ENCODE data around the gene RAB11FIP3.

Gene RAB11FIP3

GRCh38 chr16:534856-535445 is 109.5 kb downstream of the RAB11FIP3 start:
- DNase-seq = no peak

GRCh38 chr16:535446-536405 is 110.3 kb downstream of the RAB11FIP3 start:
- DNase-seq = no peak

GRCh38 chr16:536746-537145 is 111.3 kb downstream of the RAB11FIP3 start:
- DNase-seq = no peak

GRCh38 chr16:537415-538335 is 112.2 kb downstream of the RAB11FIP3 start:
- no peak for DNase-seq

- DNase-seq = no peak
These were observed 114.6 kb downstream of the RAB11FIP3 start for GRCh38 chr16:539901-540530.

- no peak for DNase-seq
These were observed 115.3 kb downstream of the RAB11FIP3 start for GRCh38 chr16:540645-541340.

- DNase-seq = no peak
These were observed 118.1 kb downstream of the RAB11FIP3 start for GRCh38 chr16:543301-544164.

GRCh38 chr16:544517-544916 is 119.1 kb downstream of the RAB11FIP3 start:
- DNase-seq = no peak

GRCh38 chr16:546909-547770 is 121.7 kb downstream of the RAB11FIP3 start:
- peak; percentile 35 to 43 for DNase-seq

- DNase-seq = no peak
These were observed 123.1 kb downstream of the RAB11FIP3 start for GRCh38 chr16:548586-548985.

- no peak for DNase-seq
These were observed 124.3 kb downstream of the RAB11FIP3 start for GRCh38 chr16:549544-550263.

- no peak for DNase-seq
These were observed 125.8 kb downstream of the RAB11FIP3 start for GRCh38 chr16:551210-551609.

- DNase-seq = no peak
These were observed 126.7 kb downstream of the RAB11FIP3 start for GRCh38 chr16:552171-552570.

GRCh38 chr16:553601-554296 is 128.3 kb downstream of the RAB11FIP3 start:
- DNase-seq = no peak

- no peak for DNase-seq
These were observed 128.8 kb downstream of the RAB11FIP3 start for GRCh38 chr16:554297-554621.

GRCh38 chr16:554640-555365 is 129.4 kb downstream of the RAB11FIP3 start:
- DNase-seq = no peak

GRCh38 chr16:555528-556473 is 130.4 kb downstream of the RAB11FIP3 start:
- no peak for DNase-seq
